Kidney (tissue), 14 donors: ENCODE measurements around the gene PSPC1. TPM values are rescaled to one million over a fixed set of nuclear protein-coding genes. Genes with fewer than 3 reads are reported as not detected.

Experiments used
- DNase-seq, 5 donors: peaks; one replicate each; pipeline ENCODE4 v3.0.0-alpha.2; 2013 to 2020
- FAIRE-seq: peaks from 2 replicates; lab custom pipeline; 2012; peaks lifted over from hg19 to GRCh38; lab: Jason Lieb, UNC
- H3K27ac ChIP-seq, 2 donors: one replicate each; pipeline ENCODE4 v1.7.0; 2013; ENCODE audit warnings: low read depth in 2 of 2, low read length in 2 of 2, inconsistent platforms in 1 of 2
- H3K27me3 ChIP-seq: one replicate; pipeline ENCODE4 v1.7.1; 2013; ENCODE audit warnings: low read length, inconsistent platforms; ENCODE audit not compliant: control insufficient read depth, insufficient read depth
- H3K36me3 ChIP-seq, 3 donors: one replicate each; pipeline versions ENCODE4 v1.7.0 to v1.7.1; 2013; ENCODE audit warnings: low read length in 3 of 3, control low read depth in 1 of 3, inconsistent platforms in 1 of 3; ENCODE audit not compliant: insufficient read depth in 3 of 3, control insufficient read depth in 2 of 3
- H3K4me1 ChIP-seq, 3 donors: one replicate each; pipeline versions ENCODE4 v1.7.0 to v1.7.1; 2013; ENCODE audit warnings: low read length in 3 of 3, inconsistent platforms in 1 of 3, low read depth in 1 of 3; ENCODE audit not compliant: control insufficient read depth in 2 of 3, insufficient read depth in 2 of 3
- H3K4me3 ChIP-seq, 3 donors: one replicate each; pipeline versions ENCODE4 v1.7.0 to v1.8.1; 2013; ENCODE audit warnings: low read length in 3 of 3, control low read depth in 1 of 3, inconsistent platforms in 1 of 3
- H3K9ac ChIP-seq, 3 donors: one replicate each; pipeline versions ENCODE4 v1.7.0 to v1.7.1; 2013; ENCODE audit warnings: low read length in 3 of 3, control low read depth in 1 of 3, inconsistent platforms in 1 of 3
- H3K9me3 ChIP-seq, 3 donors: one replicate each; pipeline versions ENCODE4 v1.7.0 to v1.7.1; 2013; ENCODE audit warnings: low read length in 3 of 3, control low read depth in 1 of 3, inconsistent platforms in 1 of 3; ENCODE audit not compliant: control insufficient read depth in 2 of 3, insufficient read depth in 1 of 3
- CTCF ChIP-seq: IDR thresholded peaks from 3 replicates; pipeline ENCODE4 v1.5.1; 2012; ENCODE audit warnings: mild to moderate bottlenecking, moderate library complexity, borderline replicate concordance; ENCODE audit not compliant: insufficient read depth; ENCODE audit errors: extremely low read depth
- intact Hi-C: fragments of 100-400 bp; cut with DNase I; formaldehyde crosslinking; loops from one replicate; pipeline ENCODE4 v1.11.1; 2022
- polyA plus RNA-seq: library from polyadenylated mRNA; stranded (reverse); fragments of 350-450 nt; fragmentation: Illumina TruSeq; extraction: RNeasy Lipid Tissue Mini Kit (QIAGEN cat#74804); gene quantifications from one replicate; pipeline ENCODE4 v1.2.3, GENCODE V29; 2014; ENCODE audit warnings: low read depth, low replicate concordance; ENCODE audit not compliant: insufficient read depth
- total RNA-seq: library from RNA; stranded (reverse); fragmentation: NEBNext Ultra II Directional; extraction: Animal tissue kit (Norgen Biotek cat#: 25700); gene quantifications from one replicate; pipeline ENCODE4 v1.2.1, GENCODE V29; 2021
- donor health status: control.
- donor health status: control.
- donor health status: control.
- donor health status: control.
- donor health status: control.
- donor health status: DM: yes; HTN: yes; CAD: no.
- donor health status: Normal renal cell carcinoma (clear cell type).

PSPC1 gene
- total and polyA plus RNA-seq, 2 donors from 2014 or later = 31.8 to 57.6 TPM

GRCh38 chr13:19810151-19810550, 27.4 kb upstream of the PSPC1 start:
- Histone ChIP-seq H3K9ac (no peak overlapping the region), H3K4me1 (no peaks in the 10 kb centered on the region), H3K27me3 (no peaks in the 10 kb centered on the region), H3K36me3 (no peaks in the 10 kb centered on the region), H3K9me3 (no peaks in the 10 kb centered on the region), H3K4me3 (no peak overlapping the region), H3K27ac (no peak overlapping the region)
- TF ChIP-seq CTCF = no peak
- intact Hi-C loops = no loop called here
- FAIRE-seq (no peak), DNase-seq (no peak)

GRCh38 chr13:19805765-19806164, 23.0 kb upstream of the PSPC1 start:
- FAIRE-seq = no peak
- Histone ChIP-seq H3K4me3 (no peak overlapping the region), H3K27ac (no peak overlapping the region), H3K9me3 (no peaks in the 10 kb centered on the region), H3K36me3 (no peaks in the 10 kb centered on the region), H3K27me3 (no peaks in the 10 kb centered on the region), H3K4me1 (no peaks in the 10 kb centered on the region), H3K9ac (no peak overlapping the region)
- no peak for TF ChIP-seq CTCF
- intact Hi-C loops = no loop called here
- no peak for DNase-seq

GRCh38 chr13:19795956-19796355, 13.2 kb upstream of the PSPC1 start:
- DNase-seq (peak in 1 of 5 donors; percentile 26), FAIRE-seq (no peak)
- intact Hi-C loops = no loop called here
- no peaks in the 10 kb centered on the region for H3K9me3 ChIP-seq
- H3K4me1 ChIP-seq = no peaks in the 10 kb centered on the region
- no peak overlapping the region for H3K4me3 ChIP-seq
- no peaks in the 10 kb centered on the region for H3K36me3 ChIP-seq
- H3K27ac ChIP-seq = no peak overlapping the region
- no peaks in the 10 kb centered on the region for H3K27me3 ChIP-seq
- H3K9ac ChIP-seq = no peak overlapping the region
- no peak for TF ChIP-seq CTCF

- H3K9me3 ChIP-seq = no peaks in the 10 kb centered on the region
- FAIRE-seq (no peak), DNase-seq (peak; percentile 18 to 87 (median 53))
- H3K9ac ChIP-seq = no peak overlapping the region
- H3K27me3 ChIP-seq = no peaks in the 10 kb centered on the region
- H3K36me3 ChIP-seq = no peaks in the 10 kb centered on the region
- no peak overlapping the region for H3K27ac ChIP-seq
- intact Hi-C loops = no loop called here
- no peak for TF ChIP-seq CTCF
- no peaks in the 10 kb centered on the region for H3K4me1 ChIP-seq
- no peak overlapping the region for H3K4me3 ChIP-seq
These were observed 11.9 kb upstream of the PSPC1 start for GRCh38 chr13:19794631-19795030.
